Measurements from ENCODE around the gene TKT. TPM values are rescaled to one million over a fixed set of nuclear protein-coding genes. Genes with fewer than 3 reads are reported as not detected.

TKT gene
- total RNA-seq, 3 donors from 2014 or later (not counting 1 experiment from before 2014, with no cell fraction given): 82.9 to 126 (median 107) TPM

GRCh38 chr3:53199834-53200233, 56.0 kb downstream of the TKT start:
- WGBS (ENCODE audit: insufficient coverage): 64% methylated on average over 3 of the region's 3 CpGs
- DNase-seq: no peak
- peaks cover 7% of the 10 kb centered on the region in 2 donors for H3K4me1 Mint-ChIP-seq
- H3K4me3 Mint-ChIP-seq: no peak overlapping the region
- no peak overlapping the region for H3K4me3 ChIP-seq (ENCODE audit: low read length)
- no peaks in the 10 kb centered on the region for H3K36me3 Mint-ChIP-seq
- H3K36me3 ChIP-seq (ENCODE audit: control insufficient read depth, insufficient read depth, low read length): no peaks in the 10 kb centered on the region
- TF ChIP-seq CTCF (IDR thresholded peaks at IDR 0.05): no peak
- H3K27me3 ChIP-seq (ENCODE audit: control insufficient read depth, insufficient read depth, low read length): no peaks in the 10 kb centered on the region
- H3K27ac Mint-ChIP-seq: no peak overlapping the region
- H3K9me3 Mint-ChIP-seq: no peaks in the 10 kb centered on the region
- peaks cover 0 to 10% of the 10 kb centered on the region in 2 donors for H3K27me3 Mint-ChIP-seq (ENCODE audit: low read depth in 2 of 2)
- H3K4me1 ChIP-seq (ENCODE audit: control insufficient read depth, insufficient read depth, low read length): peaks cover 8% of the 10 kb centered on the region
- ATAC-seq: no peak
- no peaks in the 10 kb centered on the region for H3K9me3 ChIP-seq (ENCODE audit: control insufficient read depth, insufficient read depth, low read length)
- H3K27ac ChIP-seq (ENCODE audit: low read length): no peak overlapping the region
- intact Hi-C loops (cut with micrococcal nuclease): loop anchor here (5.0 kb wide), 1 partner anchor 38 kb away; the partner anchor contains the start of gene PRKCD

DNA sequence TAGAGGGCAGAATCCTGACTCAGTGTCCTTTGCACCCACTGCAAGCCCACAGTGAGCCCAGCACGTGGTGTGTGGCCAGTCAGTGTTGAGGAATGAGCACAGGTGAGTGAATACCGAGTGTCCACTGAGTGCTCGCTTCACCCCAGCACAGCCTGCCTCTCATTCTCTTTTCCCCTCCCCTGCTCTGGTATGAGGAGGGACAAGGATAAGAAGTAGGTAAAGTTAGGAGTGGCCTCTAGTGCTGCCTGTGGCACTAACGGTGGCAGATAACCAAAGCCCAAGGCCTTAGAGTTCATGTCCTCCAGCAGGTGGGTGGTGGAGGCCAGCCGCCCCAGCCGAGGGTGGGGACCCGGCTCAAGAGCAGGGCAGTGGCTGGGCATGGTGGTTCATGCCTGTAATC, 56.8 kb downstream of the TKT start:
- Mint-ChIP-seq H3K27me3 (ENCODE audit: low read depth in 2 of 2) (peaks cover 0 to 6% of the 10 kb centered on the region in 2 donors), H3K27ac (no peak overlapping the region), H3K9me3 (no peaks in the 10 kb centered on the region), H3K36me3 (no peaks in the 10 kb centered on the region), H3K4me1 (peaks cover 7% of the 10 kb centered on the region in 2 donors), H3K4me3 (no peak overlapping the region)
- H3K9me3 ChIP-seq (ENCODE audit: control insufficient read depth, insufficient read depth, low read length): no peaks in the 10 kb centered on the region
- no peak overlapping the region for H3K4me3 ChIP-seq (ENCODE audit: low read length)
- H3K27me3 ChIP-seq (ENCODE audit: control insufficient read depth, insufficient read depth, low read length): no peaks in the 10 kb centered on the region
- DNase-seq: no peak
- H3K27ac ChIP-seq (ENCODE audit: low read length): no peak overlapping the region
- intact Hi-C loops (cut with micrococcal nuclease): loop anchor here (5.0 kb wide), 1 partner anchor 37 kb away; the partner anchor contains the start of gene PRKCD
- WGBS (ENCODE audit: insufficient coverage): 93% methylated on average over 6 of the region's 7 CpGs
- no peak for ATAC-seq
- no peaks in the 10 kb centered on the region for H3K36me3 ChIP-seq (ENCODE audit: control insufficient read depth, insufficient read depth, low read length)
- H3K4me1 ChIP-seq (ENCODE audit: control insufficient read depth, insufficient read depth, low read length): peaks cover 8% of the 10 kb centered on the region
- TF ChIP-seq CTCF (IDR thresholded peaks at IDR 0.05): no peak

DNA sequence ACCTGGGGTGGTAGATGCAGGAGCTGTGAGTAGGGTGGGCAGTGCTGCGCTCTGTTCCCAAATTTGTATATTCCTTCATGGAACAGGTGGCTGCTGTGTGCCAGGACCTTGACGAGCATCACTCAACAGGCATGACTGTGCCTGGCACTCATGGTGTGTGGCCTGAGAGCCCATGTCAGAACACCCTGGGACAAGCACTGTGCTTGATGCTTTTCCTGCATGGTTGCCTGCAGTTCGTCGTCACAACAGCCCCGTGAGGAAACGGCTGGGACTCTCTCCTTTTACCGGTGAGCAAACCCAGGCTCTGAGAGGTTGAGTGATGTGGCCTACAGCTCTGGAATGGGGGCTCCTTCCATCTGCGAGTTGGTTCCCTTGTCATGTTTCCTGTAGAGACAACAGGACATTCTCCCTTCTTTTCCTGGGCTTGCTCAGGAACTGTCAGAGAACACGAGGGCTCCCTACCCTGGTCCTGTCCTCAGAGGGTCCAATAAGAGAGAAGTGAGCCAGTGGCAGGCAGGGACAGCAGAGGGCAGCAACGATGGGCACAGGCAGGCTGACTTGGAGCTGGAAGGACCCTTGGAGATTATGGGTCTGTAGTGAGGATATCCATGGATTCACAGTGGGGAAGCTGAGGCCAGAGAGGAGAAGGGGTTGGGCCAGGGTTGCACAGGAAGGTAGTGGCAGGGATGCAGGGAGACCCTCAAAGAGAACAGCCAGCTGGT, 57.4 kb downstream of the TKT start:
- peaks cover 7 to 8% of the 10 kb centered on the region in 2 donors for H3K4me1 Mint-ChIP-seq
- 79% methylated on average over 10 of the region's 10 CpGs for WGBS (ENCODE audit: insufficient coverage)
- no peaks in the 10 kb centered on the region for H3K9me3 Mint-ChIP-seq
- DNase-seq (no peak), ATAC-seq (no peak)
- intact Hi-C loops (cut with micrococcal nuclease): loop anchor here (5.0 kb wide), 1 partner anchor 36 kb away; the partner anchor contains the start of gene PRKCD
- no peak overlapping the region for H3K4me3 Mint-ChIP-seq
- H3K27ac ChIP-seq (ENCODE audit: low read length): no peak overlapping the region
- H3K36me3 Mint-ChIP-seq: no peaks in the 10 kb centered on the region
- H3K27me3 ChIP-seq (ENCODE audit: control insufficient read depth, insufficient read depth, low read length): no peaks in the 10 kb centered on the region
- H3K9me3 ChIP-seq (ENCODE audit: control insufficient read depth, insufficient read depth, low read length): no peaks in the 10 kb centered on the region
- H3K27me3 Mint-ChIP-seq (ENCODE audit: low read depth in 2 of 2): peaks cover 0 to 6% of the 10 kb centered on the region in 2 donors
- H3K4me1 ChIP-seq (ENCODE audit: control insufficient read depth, insufficient read depth, low read length): peaks cover 8% of the 10 kb centered on the region
- no peak overlapping the region for H3K4me3 ChIP-seq (ENCODE audit: low read length)
- TF ChIP-seq CTCF (IDR thresholded peaks at IDR 0.05): no peak
- peaks cover 2% of the 10 kb centered on the region for H3K36me3 ChIP-seq (ENCODE audit: control insufficient read depth, insufficient read depth, low read length)
- no peak overlapping the region for H3K27ac Mint-ChIP-seq
